Uterus (tissue), 2 donors: ENCODE results near the gene SATB2.
A peak's percentile ranks its signal among the peaks of the same experiment; 100 is the strongest.

Source experiments
- POLR2A ChIP-seq, 2 donors: fragments of 450-650 bp; IDR thresholded peaks; one replicate each; pipeline ENCODE4 v1.6.1; 2016; ENCODE audit warnings: antibody characterized with exemption in 2 of 2, mild to moderate bottlenecking in 1 of 2, moderate library complexity in 1 of 2
- TF ChIP-seq, protein P1 (sequence below), 4 experiments: fragments of 200-600 bp in 2 of 4; fragments of 450-650 bp in 2 of 4; sonication (generic) in 2 of 4; IDR thresholded peaks; one replicate each; pipeline ENCODE4 v1.5.1; 2016 to 2019; ENCODE audit warnings: antibody characterized with exemption in 4 of 4, mild to moderate bottlenecking in 2 of 4, moderate library complexity in 1 of 4

DNA sequence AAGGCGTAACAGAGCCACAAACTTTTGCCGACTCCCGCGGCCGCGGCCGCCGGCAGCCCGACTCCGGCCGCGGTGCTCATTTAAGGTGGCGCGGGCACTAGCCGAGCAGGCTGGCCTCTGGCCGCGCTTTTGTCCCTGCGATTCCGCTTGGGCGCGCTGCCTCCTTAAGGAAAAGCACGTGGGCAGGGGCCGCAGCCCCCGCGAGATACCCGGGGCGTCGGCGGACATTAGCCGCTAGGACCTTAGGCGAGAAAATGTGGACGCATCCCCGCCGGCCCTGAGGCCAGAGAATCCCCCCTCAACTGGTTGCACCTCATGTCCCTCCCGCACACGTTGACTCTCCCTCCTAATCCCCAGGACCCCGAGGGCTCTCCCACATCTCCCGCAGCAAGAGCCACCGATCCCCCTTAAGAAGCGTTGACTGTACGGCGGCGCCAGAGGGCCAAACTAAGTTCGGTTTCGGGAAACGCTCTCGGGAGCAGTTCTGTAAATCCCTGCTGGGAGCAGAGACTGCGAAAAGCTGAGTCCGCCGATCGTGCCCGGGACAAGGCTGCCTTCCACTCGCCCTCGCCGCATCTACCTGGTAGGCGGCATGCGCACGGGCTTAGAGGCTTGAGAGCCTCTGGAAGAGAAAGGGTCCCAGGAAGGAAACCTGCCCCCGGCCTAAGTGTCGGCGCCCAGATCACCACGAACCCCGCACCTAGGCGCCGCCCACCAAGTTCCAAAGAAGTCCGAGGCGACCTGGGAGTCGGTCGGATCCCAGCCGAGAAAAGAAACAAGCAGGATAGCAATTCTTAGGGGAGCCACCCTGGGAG, 1.8 kb upstream of the SATB2 start:
- TF ChIP-seq, protein P1, sequence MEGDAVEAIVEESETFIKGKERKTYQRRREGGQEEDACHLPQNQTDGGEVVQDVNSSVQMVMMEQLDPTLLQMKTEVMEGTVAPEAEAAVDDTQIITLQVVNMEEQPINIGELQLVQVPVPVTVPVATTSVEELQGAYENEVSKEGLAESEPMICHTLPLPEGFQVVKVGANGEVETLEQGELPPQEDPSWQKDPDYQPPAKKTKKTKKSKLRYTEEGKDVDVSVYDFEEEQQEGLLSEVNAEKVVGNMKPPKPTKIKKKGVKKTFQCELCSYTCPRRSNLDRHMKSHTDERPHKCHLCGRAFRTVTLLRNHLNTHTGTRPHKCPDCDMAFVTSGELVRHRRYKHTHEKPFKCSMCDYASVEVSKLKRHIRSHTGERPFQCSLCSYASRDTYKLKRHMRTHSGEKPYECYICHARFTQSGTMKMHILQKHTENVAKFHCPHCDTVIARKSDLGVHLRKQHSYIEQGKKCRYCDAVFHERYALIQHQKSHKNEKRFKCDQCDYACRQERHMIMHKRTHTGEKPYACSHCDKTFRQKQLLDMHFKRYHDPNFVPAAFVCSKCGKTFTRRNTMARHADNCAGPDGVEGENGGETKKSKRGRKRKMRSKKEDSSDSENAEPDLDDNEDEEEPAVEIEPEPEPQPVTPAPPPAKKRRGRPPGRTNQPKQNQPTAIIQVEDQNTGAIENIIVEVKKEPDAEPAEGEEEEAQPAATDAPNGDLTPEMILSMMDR (IDR thresholded peaks at IDR 0.05) = no peak
- peak in 1 of 2 donors; percentile 9 for TF ChIP-seq POLR2A (IDR thresholded peaks at IDR 0.05)
